AG04450 (cell line): Measurements from ENCODE around the gene CYB5RL. TPM values are rescaled to one million over a fixed set of nuclear protein-coding genes. Genes with fewer than 3 reads are reported as not detected.

Experiments used
- CTCF ChIA-PET: fragments of 300-600, 350-600 bp; formaldehyde crosslinking; extraction: SDS; loops from one replicate; lab custom pipeline; 2022; ENCODE audit warnings: antibody characterized with exemption, inconsistent platforms; lab: Charles Lee
- POLR2A ChIA-PET: fragments of 350-600 bp; formaldehyde crosslinking; extraction: SDS; loops from one replicate; lab custom pipeline; 2021; ENCODE audit warnings: antibody characterized with exemption, inconsistent platforms; lab: Yijun Ruan, JAX
- DNase-seq: peaks from one replicate; pipeline ENCODE4 v3.0.0-alpha.2; 2011; ENCODE audit warnings: low read depth, low spot score
- H3K27ac ChIP-seq: one replicate; pipeline ENCODE4 v1.5.1; 2012; ENCODE audit warnings: low read depth, low read length, control low read depth
- H3K27me3 ChIP-seq: one replicate; pipeline ENCODE4 v1.6.0; 2012; ENCODE audit warnings: low read length; ENCODE audit not compliant: control insufficient read depth, insufficient read depth
- H3K4me3 ChIP-seq: 2 replicates; pipeline ENCODE4 v1.5.1; 2011; ENCODE audit warnings: mild to moderate bottlenecking, low read depth, low read length, control low read depth
- H3K9me3 ChIP-seq: 2 replicates; pipeline ENCODE4 v1.5.1; 2012; ENCODE audit warnings: low read length; ENCODE audit not compliant: control insufficient read depth, insufficient read depth
- polyA plus RNA-seq: library from polyadenylated mRNA; depleted of rRNA; stranded (reverse); fragments of >200 nt; gene quantifications from 2 replicates; pipeline ENCODE4 v1.2.3, GENCODE V29; 2011
- TF ChIP-seq, protein P1 (sequence below): IDR thresholded peaks from 2 replicates; pipeline ENCODE4 v1.5.1; 2011; ENCODE audit warnings: low read depth, low read length, control low read depth, inconsistent platforms

The CYB5RL gene
- polyA plus RNA-seq, 1 experiment = 4.1 TPM

- TF ChIP-seq, protein P1, sequence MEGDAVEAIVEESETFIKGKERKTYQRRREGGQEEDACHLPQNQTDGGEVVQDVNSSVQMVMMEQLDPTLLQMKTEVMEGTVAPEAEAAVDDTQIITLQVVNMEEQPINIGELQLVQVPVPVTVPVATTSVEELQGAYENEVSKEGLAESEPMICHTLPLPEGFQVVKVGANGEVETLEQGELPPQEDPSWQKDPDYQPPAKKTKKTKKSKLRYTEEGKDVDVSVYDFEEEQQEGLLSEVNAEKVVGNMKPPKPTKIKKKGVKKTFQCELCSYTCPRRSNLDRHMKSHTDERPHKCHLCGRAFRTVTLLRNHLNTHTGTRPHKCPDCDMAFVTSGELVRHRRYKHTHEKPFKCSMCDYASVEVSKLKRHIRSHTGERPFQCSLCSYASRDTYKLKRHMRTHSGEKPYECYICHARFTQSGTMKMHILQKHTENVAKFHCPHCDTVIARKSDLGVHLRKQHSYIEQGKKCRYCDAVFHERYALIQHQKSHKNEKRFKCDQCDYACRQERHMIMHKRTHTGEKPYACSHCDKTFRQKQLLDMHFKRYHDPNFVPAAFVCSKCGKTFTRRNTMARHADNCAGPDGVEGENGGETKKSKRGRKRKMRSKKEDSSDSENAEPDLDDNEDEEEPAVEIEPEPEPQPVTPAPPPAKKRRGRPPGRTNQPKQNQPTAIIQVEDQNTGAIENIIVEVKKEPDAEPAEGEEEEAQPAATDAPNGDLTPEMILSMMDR = no peak
- no peak for DNase-seq
- no peak overlapping the region for H3K4me3 ChIP-seq
Measured at GRCh38 chr1:54159733-54160316, 40.0 kb downstream of the CYB5RL start.

DNA sequence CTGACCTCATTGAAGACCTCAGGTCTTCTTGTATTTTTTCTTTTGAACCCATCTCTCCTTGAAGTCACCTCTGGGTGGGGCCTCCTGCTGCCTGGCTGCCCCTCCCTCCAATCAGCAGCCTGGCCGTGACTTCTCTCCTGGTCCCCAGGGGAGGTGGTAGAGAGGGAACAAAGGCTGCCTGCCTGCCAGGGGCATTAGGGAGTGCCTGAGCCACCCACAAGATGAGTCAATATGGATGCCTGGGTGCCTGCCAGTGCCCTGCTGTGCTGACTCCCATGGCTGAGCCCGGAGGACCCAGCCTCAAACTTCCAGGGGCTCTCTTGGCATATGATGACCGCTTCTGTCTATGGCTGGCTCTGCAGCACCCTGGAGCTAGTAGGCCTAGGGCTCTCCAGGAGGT is 41.8 kb downstream of the CYB5RL start:
- H3K9me3 ChIP-seq = no peaks in the 10 kb centered on the region
- ChIA-PET POLR2A (no interaction called here), CTCF (no interaction called here)
- H3K4me3 ChIP-seq = no peak overlapping the region
- TF ChIP-seq, protein P1 = no peak
- H3K27me3 ChIP-seq = peaks cover 5% of the 10 kb centered on the region
- no peak for DNase-seq
- no peak overlapping the region for H3K27ac ChIP-seq

More at GRCh38 chr1:54159733-54160316, 40.0 kb downstream of the CYB5RL start:
- H3K9me3 ChIP-seq = no peaks in the 10 kb centered on the region
- ChIA-PET CTCF (no interaction called here), POLR2A (no interaction called here)
- H3K27me3 ChIP-seq = peaks cover 5% of the 10 kb centered on the region
- H3K27ac ChIP-seq = no peak overlapping the region

- peaks cover 8% of the 10 kb centered on the region for H3K27me3 ChIP-seq
- no peak overlapping the region for H3K4me3 ChIP-seq
- POLR2A ChIA-PET = no interaction called here
- DNase-seq = no peak
- CTCF ChIA-PET = no interaction called here
- H3K9me3 ChIP-seq = no peaks in the 10 kb centered on the region
- TF ChIP-seq, protein P1 = no peak
- H3K27ac ChIP-seq = no peak overlapping the region
Measured at GRCh38 chr1:54157401-54157800, 42.4 kb downstream of the CYB5RL start.

GRCh38 chr1:54156986-54157385 is 42.8 kb downstream of the CYB5RL start:
- POLR2A ChIA-PET = no interaction called here
- H3K27ac ChIP-seq = no peak overlapping the region

GRCh38 chr1:54156201-54156600 is 43.6 kb downstream of the CYB5RL start:
- no peak overlapping the region for H3K4me3 ChIP-seq
- ChIA-PET POLR2A (no interaction called here), CTCF (no interaction called here)
- DNase-seq = no peak
- peaks cover 6% of the 10 kb centered on the region for H3K27me3 ChIP-seq
- H3K9me3 ChIP-seq = no peaks in the 10 kb centered on the region
- no peak overlapping the region for H3K27ac ChIP-seq
- TF ChIP-seq, protein P1 = no peak

More at GRCh38 chr1:54156986-54157385, 42.8 kb downstream of the CYB5RL start:
- H3K4me3 ChIP-seq = no peak overlapping the region
- no peak for DNase-seq
- CTCF ChIA-PET = no interaction called here
- no peaks in the 10 kb centered on the region for H3K9me3 ChIP-seq
- TF ChIP-seq, protein P1 = no peak
- peaks cover 8% of the 10 kb centered on the region for H3K27me3 ChIP-seq
